Tongue (tissue), 2 donors: ENCODE results near the gene DDX18. TPM values are rescaled to one million over a fixed set of nuclear protein-coding genes. Genes with fewer than 3 reads are reported as not detected.
"Not testable (repeated sequence)": the region's sequence is repeated elsewhere in the genome, so short reads cannot be mapped to it uniquely, and the experiment has no call there.

ENCODE experiments used
- DNase-seq: peaks from one replicate; pipeline ENCODE4 v3.0.0-alpha.2; 2015
- total RNA-seq: library from RNA; depleted of rRNA; stranded (reverse); fragments of >200 nt; gene quantifications from one replicate; pipeline ENCODE4 v1.2.3, GENCODE V29; 2014

DDX18 gene
- 51.4 TPM for total RNA-seq

- DNase-seq, result peak; percentile 100
Measured at GRCh38 chr2:117814417-117815264, at the start of gene DDX18. TSS of gene DDX18 (plus strand) at chr2:117814691. CDS start at chr2:117814778, 87 bp downstream.

GRCh38 chr2:117770730-117771129 is 43.8 kb upstream of the DDX18 start:
- DNase-seq, result no peak

DNA sequence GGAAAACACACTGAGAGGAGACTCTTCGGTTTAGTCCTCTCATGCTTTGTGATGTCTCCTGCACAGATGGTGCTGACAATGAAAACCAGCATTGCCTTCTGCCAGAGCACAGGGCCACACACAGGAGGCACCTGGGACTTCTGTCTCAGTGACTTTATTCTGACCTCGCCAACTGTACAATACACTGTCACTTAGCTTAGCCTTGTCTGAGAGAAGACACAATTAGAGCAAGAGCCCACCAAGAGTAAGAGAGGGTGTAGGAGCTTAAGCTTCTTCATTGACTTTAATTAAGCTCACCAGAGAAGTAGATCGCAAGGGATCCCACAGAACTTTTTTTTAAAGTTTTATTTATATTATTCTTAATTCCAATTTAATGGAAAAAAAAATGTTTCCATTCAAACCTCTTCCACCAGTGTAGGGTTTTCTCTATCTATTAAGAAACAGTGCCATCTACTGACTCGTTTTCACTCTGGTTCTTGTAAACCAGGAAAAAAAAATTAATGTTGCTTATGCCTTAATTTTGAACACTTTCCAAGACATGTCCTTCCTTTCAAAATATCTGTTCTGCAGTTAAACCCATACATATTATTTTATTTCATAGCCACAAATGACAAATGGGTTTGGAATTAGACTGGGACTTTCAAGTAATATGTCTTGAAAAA is 42.4 kb upstream of the DDX18 start:
- peak; percentile 59 for DNase-seq

DNA sequence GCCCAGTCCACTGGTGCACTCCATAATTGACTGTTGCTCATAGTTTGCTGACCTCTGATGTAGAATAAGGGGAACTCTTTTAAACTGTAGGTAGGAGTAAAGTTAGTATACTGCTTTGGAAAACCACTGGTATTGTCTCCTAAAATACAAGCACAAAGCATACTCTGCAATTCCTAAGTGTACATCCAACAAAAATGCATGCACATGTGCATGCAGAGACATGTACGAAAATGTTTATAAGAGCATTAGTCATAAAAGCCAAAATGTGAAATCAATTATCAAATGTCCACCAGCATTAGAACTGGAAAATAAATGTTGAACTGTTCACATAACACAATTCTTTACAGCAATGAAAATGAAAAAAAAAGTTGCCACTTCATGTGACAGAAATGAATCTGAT is 39.8 kb upstream of the DDX18 start:
- DNase-seq, result no peak

DNA sequence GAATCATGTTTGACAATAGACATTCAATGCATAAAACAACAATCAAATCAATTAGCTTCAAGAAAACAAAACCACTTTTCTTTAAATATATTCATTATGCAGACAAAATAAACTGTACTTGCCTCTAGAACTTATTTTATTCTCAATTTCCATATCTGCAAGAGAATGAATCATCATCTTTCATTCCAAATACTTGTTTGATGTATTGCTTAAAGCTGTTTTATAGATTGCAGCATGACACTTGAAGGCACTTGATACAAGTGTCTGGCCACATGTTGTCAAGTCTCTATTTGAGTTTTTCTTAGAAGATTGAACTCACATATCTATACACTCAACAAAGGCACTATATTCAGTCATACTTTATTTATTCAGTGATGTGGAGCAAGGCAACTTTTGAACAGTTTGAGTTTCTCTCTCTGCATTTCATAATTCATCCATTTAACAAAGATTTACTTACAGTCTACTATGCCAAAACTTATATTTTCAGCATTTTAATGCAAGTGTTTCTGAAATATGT is 38.7 kb upstream of the DDX18 start:
- DNase-seq, result no peak

GRCh38 chr2:117776888-117777287 is 37.6 kb upstream of the DDX18 start:
- DNase-seq, result no peak

- peak; percentile 59 for DNase-seq
Measured at GRCh38 chr2:117785740-117786139, 28.8 kb upstream of the DDX18 start.

DNA sequence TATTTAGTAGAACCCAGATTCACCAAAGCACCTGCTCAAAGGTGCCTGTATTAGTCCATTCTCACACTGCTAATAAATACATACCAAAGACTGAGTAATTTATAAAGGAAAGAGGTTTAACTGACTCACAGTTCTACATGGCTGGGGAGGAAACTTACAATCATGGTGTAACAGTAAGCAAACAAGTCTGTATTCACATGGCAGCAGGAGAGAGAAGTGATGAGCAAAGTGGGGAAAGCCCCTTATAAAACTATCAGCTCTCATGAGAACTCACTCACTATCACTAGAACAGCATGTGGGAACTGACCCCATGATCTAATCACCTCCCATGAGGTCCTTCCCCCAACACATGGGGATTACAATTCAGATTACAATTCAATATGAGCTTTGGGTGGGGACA is 28.0 kb upstream of the DDX18 start:
- no peak for DNase-seq

GRCh38 chr2:117789505-117789904 is 25.0 kb upstream of the DDX18 start:
- DNase-seq, result no peak

DNA sequence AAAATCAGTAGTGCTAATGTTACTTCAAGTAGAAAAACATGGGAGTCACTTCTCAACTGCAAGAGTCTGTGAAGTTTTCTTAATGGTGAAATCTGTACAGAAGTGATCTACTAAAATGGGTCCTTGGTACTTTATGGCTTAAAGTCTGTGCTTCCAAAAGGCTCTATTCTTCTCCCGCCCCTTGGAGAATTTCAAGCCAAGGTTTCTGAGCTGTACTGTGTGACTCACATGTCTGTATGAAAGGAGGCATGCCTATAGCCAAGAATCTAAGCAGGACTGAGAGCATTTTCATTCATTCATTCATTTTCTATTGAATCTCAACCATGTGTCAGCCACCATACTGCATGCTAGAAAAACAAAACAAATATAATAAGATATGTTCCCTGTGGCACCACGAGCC is 19.8 kb upstream of the DDX18 start:
- no peak for DNase-seq

- DNase-seq, result no peak
Measured at GRCh38 chr2:117801826-117802225, 12.7 kb upstream of the DDX18 start.

- DNase-seq, result not testable (repeated sequence)
Measured at GRCh38 chr2:117803644-117804325, 10.7 kb upstream of the DDX18 start.

DNA sequence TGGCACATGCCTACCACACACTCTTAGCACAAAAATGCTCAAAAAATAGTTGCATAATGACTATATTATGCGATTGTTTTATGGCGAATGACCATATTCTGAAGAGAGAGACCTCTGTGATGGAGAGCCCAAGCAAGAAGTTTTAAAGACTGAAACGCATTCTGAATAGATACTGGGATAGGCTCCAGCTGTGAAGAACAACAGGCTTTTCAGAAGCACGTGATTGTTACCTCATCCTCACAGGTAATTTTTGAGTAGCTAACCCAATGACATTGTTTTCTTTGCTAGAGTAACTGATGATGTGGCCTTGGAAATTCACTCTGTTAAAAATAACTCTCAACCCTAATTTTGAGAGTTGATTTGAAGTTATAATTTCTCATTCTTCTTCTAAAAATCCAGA is 2.0 kb upstream of the DDX18 start:
- DNase-seq, result no peak

GRCh38 chr2:117815946-117816345 is 1.5 kb downstream of the DDX18 start:
- DNase-seq, result no peak

DNA sequence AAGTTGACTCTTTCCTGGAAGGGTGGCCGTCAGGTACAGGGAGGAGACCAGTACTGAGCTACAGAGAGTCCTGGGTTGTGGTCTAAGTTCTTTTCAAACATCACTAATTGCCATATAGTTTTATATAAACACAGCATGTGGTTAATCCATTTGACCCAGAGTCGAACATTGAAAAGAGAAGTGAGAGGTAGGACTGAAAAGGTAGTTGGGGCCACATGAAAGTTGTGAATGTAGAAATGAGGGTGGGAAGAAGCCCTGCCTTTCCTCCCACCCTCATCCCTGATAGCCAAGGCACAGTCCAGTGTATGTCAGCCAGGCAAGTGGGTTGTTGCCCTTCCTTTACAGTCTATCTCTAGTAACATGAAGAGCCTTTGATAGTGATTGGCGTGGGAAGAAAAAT is 4.4 kb downstream of the DDX18 start:
- no peak for DNase-seq

- DNase-seq, result no peak
Measured at GRCh38 chr2:117820444-117820843, 6.0 kb downstream of the DDX18 start.

GRCh38 chr2:117825437-117825836 is 10.9 kb downstream of the DDX18 start:
- DNase-seq, result no peak

DNA sequence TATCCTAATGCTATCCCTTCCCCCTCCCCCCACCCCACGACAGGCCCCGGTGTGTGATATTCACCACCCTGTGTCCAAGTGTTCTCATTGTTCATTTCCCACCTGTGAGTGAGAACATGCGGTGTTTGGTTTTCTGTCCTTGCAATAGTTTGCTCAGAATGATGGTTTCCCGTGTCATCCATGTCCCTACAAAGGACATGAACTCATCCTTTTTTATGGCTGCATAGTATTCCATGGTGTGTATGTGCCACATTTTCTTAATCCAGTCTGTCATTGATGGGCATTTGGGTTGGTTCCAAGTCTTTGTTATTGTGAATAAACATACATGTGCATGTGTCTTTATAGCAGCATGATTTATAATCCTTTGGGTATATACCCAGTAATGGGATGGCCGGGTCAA is 13.0 kb downstream of the DDX18 start:
- not testable (repeated sequence) for DNase-seq

DNA sequence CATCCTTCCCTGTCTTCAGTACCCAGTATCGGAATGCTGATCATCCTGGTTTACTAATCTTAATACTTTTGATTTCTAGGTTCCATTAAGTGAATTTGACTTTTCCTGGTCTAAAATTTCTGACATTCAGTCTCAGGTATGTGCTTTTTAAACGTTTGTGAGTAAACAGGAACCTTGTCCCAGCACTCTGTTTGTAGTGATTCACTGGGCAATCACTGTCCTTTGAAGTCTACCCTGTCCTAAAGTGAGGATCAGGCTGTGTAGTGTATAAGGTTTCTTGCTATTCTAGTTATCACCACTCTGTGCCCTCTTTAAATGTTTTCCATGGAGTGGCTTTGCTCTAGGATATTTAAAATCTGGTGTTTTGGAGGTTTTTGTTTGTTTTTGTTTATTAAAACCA is 14.4 kb downstream of the DDX18 start:
- no peak for DNase-seq

DNA sequence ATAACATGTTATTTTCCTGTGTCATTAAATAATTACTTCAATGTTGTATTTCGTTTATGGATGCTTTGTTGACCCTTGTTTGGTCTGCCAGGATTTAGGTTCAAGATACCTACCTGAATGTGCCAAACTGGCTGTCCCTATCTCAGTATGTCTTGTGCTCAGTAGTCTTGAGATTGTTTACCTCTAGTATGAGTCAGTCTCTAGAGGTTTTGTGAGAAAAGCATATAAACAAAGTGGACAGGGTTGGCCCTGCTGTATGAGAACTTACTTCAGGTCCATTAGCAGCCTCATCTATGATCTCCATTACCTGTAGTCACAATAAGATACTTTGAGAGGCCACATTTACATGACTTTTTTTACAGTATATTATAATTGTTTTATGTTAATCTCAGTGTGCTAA is 17.8 kb downstream of the DDX18 start:
- DNase-seq, result no peak

- DNase-seq, result peak; percentile 53
Measured at GRCh38 chr2:117832905-117833613, 18.6 kb downstream of the DDX18 start.

- DNase-seq, result no peak
Measured at GRCh38 chr2:117833911-117834310, 19.4 kb downstream of the DDX18 start.
